SIG-M5 (cell line): Measurements from ENCODE around the gene GRB10.

Experiments
- DNase-seq: peaks from one replicate; lab custom pipeline; 2025; lab: John Stamatoyannopoulos, UW

The GRB10 gene

GRCh38 chr7:50782375-50783208, at the start of gene GRB10:
TSS of gene GRB10 (minus strand) at chr7:50782896. CDS start at chr7:50732322, 50,574 bp downstream.
- no peak for DNase-seq

- no peak for DNase-seq
These were observed 46.1 kb upstream of the GRB10 start for GRCh38 chr7:50828801-50829200.

DNA sequence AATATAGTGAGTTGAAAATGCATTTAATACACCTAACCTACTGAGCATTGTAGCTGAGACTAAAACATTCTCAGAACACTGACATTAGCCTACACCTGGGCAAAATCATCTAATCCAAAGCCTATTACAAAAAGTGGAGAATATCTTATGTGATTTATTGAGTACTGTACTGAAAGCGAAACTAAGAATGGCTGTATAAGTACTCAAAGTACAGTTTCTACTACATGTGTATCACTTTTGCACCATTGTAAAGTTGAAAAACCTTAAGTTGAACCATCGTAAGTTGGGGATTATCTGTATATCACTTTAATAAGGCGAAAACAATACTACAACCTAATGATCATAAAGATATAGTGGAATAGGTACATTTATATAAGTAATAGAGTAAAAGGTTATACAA, 45.4 kb upstream of the GRB10 start:
- DNase-seq: no peak

GRCh38 chr7:50827281-50827680, 44.6 kb upstream of the GRB10 start:
- DNase-seq: no peak

GRCh38 chr7:50826371-50827172, 43.9 kb upstream of the GRB10 start:
- DNase-seq: peak; percentile 46

GRCh38 chr7:50825465-50825864, 42.8 kb upstream of the GRB10 start:
- DNase-seq: no peak

DNA sequence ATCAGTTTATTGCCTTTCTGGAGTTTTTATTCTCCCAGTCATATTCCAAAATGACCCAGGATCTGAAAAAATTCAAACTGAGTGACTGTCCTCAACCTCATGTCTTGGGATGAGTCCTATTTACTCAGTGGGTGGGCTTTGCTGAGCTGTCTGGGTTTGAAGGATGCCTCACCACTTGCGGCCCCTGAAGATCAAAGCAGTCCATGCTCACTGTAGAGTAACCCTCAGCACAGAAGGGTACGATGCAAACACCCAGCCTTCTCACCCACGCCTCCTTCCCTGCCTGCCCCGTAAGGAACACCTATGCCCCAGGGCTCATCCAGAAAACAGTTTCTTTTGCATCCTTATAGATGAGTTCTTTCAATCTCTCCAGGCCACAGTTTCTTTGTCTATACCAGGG, 42.2 kb upstream of the GRB10 start:
- DNase-seq: no peak

DNA sequence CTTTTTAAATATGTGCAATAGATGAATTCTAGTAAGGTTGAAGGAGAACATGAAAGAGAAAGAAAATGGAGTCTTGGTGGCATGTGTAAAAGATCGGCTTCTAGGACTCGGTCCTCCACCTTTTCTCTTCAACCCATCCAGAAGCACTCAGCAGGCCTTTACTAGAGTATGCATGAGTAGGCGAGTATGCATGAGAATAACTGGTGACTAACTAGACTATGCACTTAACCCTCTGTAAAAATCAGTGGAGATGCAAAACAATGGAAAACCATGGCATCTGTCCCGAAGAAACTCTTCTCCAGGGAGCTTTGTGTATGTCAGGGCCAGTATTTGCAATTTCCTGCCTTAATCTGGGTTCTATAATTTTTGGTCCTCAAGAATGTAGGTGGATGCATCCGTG, 40.0 kb upstream of the GRB10 start:
- DNase-seq: no peak

DNA sequence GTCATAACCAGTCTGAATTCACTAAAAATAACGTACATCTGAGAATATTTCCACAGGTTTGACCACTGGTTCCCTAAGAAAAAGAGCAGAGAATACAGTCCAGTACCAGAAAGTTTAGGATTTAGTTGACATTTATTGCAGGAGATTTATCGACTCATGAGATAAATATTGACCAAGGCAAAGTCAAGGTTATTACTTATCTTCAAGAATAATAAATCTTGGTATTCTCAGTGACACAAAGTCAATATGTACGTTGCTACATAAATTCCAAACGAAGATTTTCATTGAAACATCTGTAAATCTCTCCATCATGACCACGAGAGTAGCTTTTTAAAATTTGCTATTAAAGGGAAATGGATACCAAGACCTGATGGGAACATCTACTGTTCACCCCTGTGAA, 39.4 kb upstream of the GRB10 start:
- DNase-seq: no peak

DNA sequence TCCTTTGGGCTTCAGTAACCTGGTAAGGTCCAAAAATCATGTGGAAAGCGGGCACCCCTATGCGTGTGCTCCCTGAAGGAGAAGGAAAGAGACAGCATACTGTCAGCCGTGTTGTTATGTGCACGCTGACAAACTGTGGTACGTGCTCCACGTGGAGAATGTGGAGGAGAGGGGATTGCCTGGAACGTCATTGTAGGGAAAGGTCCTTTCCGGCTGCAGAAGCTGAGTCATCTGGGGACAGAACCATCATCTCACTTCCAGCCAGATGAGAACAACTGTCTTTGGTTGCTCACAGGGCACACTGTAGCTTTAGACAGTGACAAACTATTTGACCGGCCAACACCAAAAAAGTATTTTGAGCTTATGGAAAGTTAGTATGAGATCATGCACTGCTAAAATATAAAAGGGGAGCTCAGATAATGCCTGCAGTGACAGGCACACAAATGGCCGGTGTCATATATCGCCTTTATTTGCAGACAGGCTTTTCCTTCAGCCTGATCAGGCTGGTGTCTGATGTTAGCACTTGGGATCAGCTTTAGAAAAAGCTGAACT, 38.8 kb upstream of the GRB10 start:
- no peak for DNase-seq

GRCh38 chr7:50818324-50818723, 35.6 kb upstream of the GRB10 start:
- no peak for DNase-seq

- DNase-seq: no peak
These were observed 34.9 kb upstream of the GRB10 start for GRCh38 chr7:50817561-50817960.

DNA sequence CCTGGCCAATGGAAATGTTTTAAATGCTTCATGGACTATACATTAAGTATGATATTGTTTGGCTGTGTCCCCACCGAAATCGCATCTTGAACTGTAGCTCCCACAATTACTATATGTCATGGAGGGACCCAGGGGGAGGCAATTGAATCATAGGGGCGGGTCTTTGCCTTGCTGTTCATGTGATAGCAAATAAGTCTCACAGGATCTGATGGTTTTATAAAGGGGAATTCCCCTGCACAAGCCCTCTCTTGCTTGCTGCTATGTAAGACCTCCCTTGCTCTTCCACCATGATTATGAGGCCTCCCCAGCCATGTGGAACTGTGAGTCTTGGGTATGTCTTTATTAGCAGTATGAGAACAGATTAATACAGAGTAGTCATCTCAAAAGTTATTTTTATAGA, 32.4 kb upstream of the GRB10 start:
- DNase-seq: no peak

DNA sequence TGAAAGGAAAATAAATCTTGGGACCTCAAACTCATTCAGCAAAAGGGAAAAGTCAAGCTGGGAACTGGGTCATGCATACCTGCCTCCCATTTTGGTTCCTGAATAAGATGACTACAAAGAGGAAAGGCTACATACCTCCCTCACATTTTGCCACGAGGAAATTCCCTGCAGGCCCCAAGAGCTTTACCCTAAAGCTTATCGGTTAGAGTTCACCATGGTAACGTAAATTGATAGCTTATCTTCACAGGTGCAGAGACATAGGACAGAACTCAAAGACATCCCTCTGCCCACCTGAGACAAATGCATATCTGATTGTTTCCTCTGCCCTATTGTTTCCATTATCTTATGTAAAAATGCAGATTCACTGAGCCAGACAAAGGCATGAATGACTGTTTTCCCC, 31.5 kb upstream of the GRB10 start:
- DNase-seq: no peak

DNA sequence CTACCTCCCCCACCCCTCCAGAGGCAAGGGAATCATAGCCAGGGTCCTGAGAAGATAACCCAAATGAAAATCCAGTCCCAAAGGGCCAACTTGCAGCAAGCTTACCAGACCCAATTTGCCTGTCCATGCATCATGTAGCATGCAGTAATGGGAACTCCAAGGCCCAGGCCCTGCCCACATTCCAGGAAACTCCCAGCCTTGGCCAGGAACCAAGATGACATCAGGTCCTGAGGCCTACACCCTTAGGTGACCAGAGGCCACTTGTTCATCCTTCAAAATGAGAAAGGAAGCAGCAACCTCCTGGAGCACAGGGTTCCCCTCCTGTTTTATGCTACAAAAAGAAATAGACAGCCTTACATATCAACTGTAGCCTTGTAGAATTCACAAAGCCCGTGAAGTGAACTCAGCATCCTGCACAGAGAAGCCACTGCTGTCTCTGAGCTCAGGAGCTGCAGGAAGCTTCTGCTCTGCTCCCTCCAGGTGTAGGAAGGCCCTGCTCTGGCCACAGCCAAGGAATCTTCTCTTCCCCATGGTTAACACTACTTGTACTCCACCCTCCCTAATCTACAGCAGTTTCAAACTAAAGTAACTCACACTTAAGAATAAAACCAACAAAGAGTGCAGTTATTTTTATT, 30.3 kb upstream of the GRB10 start:
- no peak for DNase-seq

GRCh38 chr7:50812094-50812493, 29.4 kb upstream of the GRB10 start:
- no peak for DNase-seq

DNA sequence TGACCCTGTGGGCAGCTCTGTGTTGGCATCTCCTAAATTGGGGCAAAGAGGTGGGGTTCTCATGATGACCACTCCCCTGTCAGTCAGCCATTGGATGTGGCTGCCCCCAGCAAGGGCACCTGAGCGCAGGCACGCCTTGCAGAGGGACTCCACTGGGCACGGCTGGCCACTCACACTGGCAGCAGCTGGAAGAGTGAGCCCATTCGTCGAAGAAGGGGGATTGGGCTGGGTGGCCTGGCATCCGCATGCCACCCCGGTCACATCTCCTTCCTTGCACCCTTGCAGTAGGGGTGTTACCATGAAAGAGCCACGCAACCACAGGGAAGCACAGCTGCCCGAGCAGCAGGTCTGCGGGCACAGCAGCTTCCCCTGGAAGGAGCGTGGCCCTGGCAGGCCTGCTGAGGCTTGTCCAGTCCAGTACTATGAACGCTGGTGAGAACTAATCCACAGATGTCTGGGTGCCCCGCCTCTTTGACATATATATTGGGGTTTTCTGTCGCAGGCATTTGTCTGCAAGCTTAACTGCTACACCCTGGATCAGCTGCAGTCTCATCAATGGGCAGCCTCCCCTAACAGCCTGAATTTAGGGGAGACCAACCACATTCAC, 25.7 kb upstream of the GRB10 start:
- no peak for DNase-seq

- no peak for DNase-seq
These were observed 24.5 kb upstream of the GRB10 start for GRCh38 chr7:50807026-50807730.

- DNase-seq: no peak
These were observed 23.4 kb upstream of the GRB10 start for GRCh38 chr7:50806143-50806542.

DNA sequence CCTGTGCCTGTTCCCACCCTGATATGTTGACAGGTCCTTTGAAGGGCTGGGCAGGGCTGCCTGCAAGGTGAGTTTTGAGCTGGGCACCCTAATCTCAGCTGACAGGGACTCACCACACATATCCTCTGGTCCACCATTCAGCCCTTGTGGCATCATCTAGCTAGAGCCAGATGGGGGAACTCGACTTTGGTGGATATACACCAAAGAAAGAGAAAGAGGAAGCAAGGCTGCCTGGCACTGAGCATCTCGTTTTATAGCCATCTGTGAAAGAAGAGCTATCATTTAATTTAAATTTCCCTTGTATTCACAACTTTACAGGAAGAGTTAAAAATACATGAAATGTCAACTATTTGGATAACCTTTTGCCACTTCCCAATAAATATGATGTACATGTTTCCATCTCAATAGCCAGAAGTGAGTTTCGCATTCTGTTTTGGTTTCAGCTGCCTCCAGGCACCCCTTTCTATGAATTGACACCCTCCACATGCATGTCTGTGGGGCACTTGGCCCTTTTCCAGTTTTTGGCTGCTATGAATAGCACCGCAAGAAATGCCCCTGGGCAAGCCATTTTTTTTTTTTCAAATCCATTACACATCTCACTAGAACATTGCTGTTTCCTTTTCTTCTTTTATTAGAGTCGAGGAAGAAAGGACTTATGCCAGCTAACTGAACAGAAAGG, 22.9 kb upstream of the GRB10 start:
- DNase-seq: no peak
